NCI-H524 (cell line): ENCODE results near the gene GPR151.
"Not testable (repeated sequence)": the region's sequence is repeated elsewhere in the genome, so short reads cannot be mapped to it uniquely, and the experiment has no call there.

ENCODE experiments used
- DNase-seq, 2 experiments: peaks; one replicate each; lab custom pipeline; 2025; lab: John Stamatoyannopoulos, UW

The GPR151 gene

GRCh38 chr5:146516151-146516475 lies at the start of gene GPR151:
Gene GPR151, minus strand, starts transcription at chr5:146516190. Its CDS starts 77 bp downstream, at chr5:146516113.
- DNase-seq = peak in 1 of 2 experiments; percentile 59

GRCh38 chr5:146564007-146564762 lies 48.2 kb upstream of the GPR151 start:
- no peak for DNase-seq

DNA sequence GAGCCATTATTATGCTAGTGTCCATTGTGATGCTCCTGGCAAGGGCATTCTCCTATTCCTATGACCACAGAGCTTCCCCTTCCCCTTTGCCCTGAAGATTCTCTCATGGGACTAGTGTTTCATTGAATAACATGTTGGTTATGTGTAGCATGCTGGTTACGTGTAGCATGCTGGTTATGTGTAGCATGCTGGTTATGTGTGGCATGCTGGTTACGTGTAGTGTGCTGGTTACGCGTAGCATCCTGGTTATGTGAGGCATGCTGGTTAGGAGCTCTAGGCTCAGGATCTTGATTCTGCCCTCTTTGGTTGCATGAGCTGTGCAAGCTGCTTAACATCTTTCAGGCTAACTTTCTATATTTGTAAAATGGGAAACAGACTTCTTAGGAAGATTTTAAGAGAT lies 46.5 kb upstream of the GPR151 start:
- no peak for DNase-seq

DNA sequence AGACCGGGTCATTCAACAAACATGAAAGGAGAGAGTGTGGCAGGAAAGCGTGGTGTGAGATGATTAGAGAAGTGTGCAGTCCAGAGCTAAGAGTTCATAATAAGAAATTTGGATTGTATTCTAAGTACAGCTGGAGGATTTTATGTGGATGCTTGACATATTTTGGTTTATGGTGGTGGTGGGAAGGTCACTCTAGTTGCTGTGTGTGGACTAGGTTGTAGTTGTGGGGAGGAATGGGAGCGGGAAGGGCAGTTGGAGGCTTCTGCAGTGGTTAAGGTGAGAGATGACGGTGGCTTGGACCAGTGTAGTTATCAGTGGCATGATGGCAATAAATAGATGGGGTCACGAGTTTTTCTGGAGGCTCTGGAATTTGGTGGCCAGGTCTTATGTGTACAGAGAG lies 45.7 kb upstream of the GPR151 start:
- no peak for DNase-seq

DNA sequence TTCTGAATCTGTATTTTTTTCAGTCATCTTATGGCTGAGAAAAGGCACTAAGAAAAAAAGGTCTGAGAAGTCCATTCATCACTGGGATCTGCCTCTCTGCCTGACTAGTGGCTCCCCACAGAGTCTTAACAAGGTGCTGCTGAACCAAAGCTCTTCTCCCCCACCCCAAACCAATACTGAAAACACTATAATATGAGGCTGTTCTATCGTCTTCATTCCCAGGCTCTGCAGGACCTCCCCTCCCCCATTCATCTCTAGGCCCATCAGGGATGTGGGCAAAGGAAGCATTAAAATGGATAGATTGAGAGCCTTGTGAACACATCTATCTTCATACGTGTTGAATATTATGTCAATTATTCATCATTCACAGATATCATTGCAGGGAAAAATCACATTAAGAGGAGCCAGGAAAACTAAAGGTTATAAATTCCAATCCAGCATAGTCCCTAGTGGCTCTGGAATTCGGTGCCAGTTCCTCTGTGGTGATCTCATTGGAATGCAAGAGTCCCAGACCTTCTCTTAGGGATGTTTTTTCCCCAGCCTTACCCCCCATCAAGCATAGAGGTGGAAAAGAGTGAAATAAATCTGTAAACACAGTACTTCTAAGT lies 44.3 kb upstream of the GPR151 start:
- no peak for DNase-seq

GRCh38 chr5:146556884-146557283 lies 40.9 kb upstream of the GPR151 start:
- DNase-seq = not testable (repeated sequence)

- DNase-seq = no peak
Observed at GRCh38 chr5:146553446-146553845, 37.5 kb upstream of the GPR151 start.

DNA sequence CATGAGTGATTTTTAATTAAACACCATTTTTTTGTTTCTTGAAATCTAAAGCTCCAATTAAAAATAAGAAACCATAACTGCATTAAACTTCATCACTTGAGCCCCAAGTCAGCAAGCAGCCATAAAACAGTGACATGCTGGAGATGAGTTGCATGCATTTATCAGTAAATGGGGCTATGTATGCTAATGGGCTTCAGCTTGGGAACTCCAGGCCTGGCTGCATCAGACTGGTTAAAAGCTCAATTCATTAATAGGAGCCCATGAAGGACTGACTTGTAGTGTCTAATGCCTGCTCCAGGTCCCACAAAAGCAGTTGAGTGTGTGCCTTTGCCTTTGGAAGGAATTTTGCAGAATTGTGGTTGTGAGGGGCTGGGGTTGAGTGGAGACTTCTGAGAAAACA lies 33.6 kb upstream of the GPR151 start:
- DNase-seq = no peak

- peak; percentile 36 to 38 for DNase-seq
Observed at GRCh38 chr5:146548781-146549449, 32.9 kb upstream of the GPR151 start.

DNA sequence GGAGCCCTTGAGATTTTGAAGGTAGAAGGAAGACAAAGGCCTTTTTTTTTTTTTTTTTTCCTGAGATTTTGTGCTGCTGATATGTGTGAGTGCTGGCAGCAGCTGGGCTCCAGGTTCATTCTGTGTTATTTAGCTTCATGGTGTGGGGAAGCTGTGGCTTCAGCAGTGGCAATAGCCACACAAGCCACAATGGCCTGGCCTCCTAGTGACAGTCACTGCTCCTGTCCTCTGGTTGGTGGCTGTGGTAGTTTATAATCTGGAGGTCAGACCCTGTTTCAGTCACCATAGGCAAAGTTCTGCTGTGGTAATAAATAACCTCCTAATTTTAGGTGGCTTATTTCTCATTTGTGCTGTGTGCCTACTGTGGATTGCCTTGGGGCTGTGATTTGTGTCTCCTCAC lies 28.2 kb upstream of the GPR151 start:
- no peak for DNase-seq

DNA sequence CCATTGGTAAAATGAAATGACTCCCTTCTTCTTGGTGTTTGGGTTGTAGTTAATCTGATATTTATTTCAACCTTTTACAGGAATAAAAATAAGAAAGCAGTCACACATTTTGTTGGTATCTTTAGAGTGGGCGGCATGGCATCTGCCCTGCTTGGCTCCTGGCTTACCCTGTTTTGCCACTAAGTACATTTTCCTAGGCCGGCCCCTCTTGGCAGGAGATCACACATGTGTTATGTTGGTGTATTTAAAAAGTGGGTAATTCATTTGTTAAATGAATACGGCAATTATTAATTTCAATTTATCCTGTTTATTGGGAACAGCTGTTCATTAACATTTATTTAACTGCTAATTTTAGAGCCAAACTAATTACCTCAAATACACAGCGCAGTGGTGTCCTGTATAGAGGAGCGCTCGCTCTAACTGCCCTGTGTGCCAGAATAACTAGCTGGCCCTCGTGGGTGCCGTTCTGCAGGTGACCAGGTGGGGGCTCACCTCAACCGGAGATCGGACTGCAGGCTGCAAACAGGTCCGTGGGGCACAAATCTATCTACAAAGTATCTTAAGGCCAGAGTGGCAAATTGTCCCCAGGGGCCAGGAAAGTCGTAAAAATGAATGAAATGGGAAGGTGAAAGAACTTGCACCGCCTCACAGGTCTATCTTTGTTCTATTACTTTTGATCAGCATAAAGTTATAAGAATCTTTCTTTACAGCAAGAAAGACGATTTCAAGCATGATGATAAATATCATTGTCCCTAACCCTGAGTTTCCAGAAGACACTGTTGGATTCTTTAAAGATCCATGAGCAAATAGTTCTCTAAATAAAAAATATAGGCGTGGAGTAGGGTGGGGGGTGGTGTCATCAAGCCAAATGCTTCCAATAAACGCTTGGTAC lies 26.2 kb upstream of the GPR151 start:
- peak; percentile 25 to 65 for DNase-seq

DNA sequence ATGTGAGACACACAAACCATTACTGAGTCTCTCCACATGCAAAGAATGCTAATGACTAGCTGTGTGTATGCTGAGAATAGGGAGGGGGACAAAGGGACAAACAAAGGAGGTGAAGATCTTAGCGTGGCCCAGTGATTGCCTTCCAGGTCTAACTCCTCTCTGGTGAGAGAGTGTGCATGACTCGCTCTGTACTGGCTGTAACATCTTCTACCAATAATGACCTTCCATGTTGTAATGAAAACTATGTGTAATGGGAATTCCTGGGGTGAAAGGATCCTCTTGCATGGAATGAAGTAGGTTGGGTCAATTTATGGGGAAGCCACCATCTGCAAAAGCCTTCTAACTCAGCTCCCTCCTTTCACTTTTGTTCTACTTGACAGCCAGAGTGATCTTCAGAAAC lies 24.4 kb upstream of the GPR151 start:
- no peak for DNase-seq

GRCh38 chr5:146539973-146540372 lies 24.0 kb upstream of the GPR151 start:
- no peak for DNase-seq

DNA sequence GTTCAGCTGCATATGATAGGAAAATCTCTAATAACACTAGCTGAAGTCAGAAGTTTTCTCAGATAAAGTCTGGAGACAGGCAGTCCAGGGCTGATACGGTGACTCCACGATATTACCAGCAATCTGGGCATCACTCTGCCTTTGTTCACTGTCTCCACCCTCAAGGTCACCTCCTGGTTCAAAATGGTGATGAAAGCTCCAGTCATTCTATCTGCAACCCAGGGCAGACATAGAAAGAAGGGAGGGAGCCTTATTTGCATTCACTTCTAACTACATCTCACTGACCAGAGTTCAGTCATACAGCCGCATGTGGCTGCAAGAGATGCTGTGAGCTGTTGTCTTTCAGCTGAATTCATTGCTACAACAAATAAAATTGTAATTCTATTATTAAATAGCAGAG lies 22.4 kb upstream of the GPR151 start:
- DNase-seq = no peak

DNA sequence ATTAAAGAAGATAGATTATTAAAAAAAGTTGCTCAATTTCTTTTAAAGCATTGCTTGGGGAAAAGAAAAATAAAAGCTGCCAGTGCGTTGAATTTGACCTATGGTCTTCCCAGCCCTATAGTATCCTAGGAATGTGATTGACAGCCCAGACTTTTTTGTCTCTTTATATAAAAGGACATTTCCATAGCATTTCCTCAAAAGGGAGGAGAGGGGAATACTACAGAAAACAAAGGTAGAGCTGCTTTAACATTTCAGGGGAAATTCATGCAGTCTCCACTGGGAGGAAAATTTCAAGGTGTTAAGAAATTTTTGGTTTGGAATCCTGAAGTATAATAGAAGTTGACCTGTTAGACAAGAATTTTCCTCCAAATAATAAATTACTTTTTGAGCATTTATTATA lies 17.9 kb upstream of the GPR151 start:
- no peak for DNase-seq

- DNase-seq = peak; percentile 66 to 78
Observed at GRCh38 chr5:146533260-146533857, 17.4 kb upstream of the GPR151 start.

DNA sequence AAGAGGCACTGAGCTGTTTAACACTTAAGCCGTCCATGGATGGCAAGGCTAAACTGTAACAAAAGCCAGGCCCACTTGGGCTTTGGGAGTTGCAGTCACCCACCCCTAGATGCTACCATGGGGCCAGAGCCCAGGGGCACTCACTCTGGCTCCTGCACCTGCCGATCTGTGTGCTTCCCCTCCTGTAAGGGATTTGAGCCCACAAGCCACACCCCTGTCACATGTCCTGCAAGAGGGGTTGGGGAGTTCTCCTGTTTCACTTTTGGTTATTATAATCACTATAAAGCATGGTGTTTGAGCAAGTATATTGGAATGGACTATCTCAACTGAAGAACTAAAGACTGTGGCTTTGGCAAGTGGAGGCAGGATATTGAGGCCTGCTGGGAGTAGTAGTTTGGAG lies 14.0 kb upstream of the GPR151 start:
- DNase-seq = peak in 1 of 2 experiments; percentile 58

DNA sequence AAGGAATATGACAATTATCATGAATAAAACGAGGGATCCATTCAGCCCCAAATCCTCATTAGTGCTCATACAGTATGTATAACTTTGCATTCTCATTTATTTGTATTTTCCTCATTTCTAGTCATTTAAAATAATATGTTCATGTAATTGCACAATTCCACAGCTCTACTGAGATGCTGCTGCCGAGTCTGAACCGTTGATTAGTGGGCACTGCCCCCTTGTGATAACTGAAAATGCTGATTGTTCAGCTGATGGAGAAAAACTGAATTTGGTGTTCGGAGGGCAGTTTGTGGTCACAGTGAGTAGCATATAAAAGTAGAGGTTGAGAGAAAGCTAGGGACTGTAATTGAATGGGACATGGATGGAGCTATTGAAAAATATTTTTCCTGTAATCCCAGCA lies 12.2 kb upstream of the GPR151 start:
- DNase-seq = peak in 1 of 2 experiments; percentile 41

DNA sequence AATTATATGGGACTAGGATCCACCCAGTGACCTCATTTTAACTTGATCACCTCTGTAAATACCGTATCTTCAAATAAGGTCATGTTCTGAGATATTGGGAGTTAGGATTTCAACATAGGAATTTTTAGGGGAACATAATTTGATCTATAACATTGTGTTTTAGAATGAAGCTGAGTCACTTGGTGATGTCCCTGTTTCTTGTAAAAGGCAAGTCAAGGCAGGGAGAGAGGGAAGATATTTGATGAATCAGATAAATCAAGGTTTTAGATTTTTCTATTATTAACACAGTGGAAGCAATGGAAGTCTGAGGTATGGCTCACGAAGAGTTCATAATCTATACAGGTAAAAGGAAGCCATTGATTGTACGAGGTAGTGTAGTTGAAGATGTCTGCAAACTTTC lies 11.8 kb upstream of the GPR151 start:
- no peak for DNase-seq

GRCh38 chr5:146523698-146524097 lies 7.7 kb upstream of the GPR151 start:
- no peak for DNase-seq

GRCh38 chr5:146521403-146522106 lies 5.6 kb upstream of the GPR151 start:
- no peak for DNase-seq
